ENCODE results near the gene IMPDH1. TPM values are rescaled to one million over a fixed set of nuclear protein-coding genes. Genes with fewer than 3 reads are reported as not detected.

Gene IMPDH1
- total and polyA plus RNA-seq, 9 of the 15 experiments (the other 6 are each of a cell fraction or from before 2014, with no cell fraction given), result 0.80 to 118 (median 64.3) TPM

GRCh38 chr7:128409596-128410450 is at the start of gene IMPDH1 (continued):
- no peak for TF ChIP-seq ZSCAN32 (CRISPR knock-in tag; IDR thresholded peaks at IDR 0.05)
- peak; percentile 58 for TF ChIP-seq CREB1 (IDR thresholded peaks at IDR 0.05)
- no peak; the same call in 1 of the 2 replicates for TF ChIP-seq CREB1 (CRISPR knock-in tag; IDR thresholded peaks at IDR 0.05)
- TF ChIP-seq GTF2B (IDR thresholded peaks at IDR 0.05; ENCODE audit: extremely low read depth, insufficient read length), result no peak
- TF ChIP-seq RAD21 (CRISPR knock-in tag; conservative IDR thresholded peaks at IDR 0.05 in 1 of 2, IDR thresholded peaks at IDR 0.05 in 1 of 2), result peak in 1 of 2 experiments; percentile 2; a peak in 1 of 4 replicates
- TF ChIP-seq E2F6 (IDR thresholded peaks at IDR 0.05; ENCODE audit: borderline replicate concordance in 1 of 2, extremely low read depth in 1 of 2, insufficient read depth in 1 of 2, insufficient read length in 1 of 2, low read depth in 1 of 2, low read length in 1 of 2, poor library complexity in 1 of 2, severe bottlenecking in 1 of 2), result peak; percentile 61 to 65
- TF ChIP-seq ZKSCAN3 (CRISPR knock-in tag; IDR thresholded peaks at IDR 0.05), result no peak
- TF ChIP-seq BCL6 (CRISPR knock-in tag; IDR thresholded peaks at IDR 0.05), result no peak
- peak; percentile 60 for TF ChIP-seq MAX (CRISPR knock-in tag; IDR thresholded peaks at IDR 0.05)
- no peak for TF ChIP-seq NR2C2 (CRISPR knock-in tag; IDR thresholded peaks at IDR 0.05)
- peak; percentile 62; the same call in 1 of the 2 replicates for TF ChIP-seq NR2C2 (tag; IDR thresholded peaks at IDR 0.05)
- TF ChIP-seq NRF1 (conservative IDR thresholded peaks at IDR 0.05 in 1 of 2, IDR thresholded peaks at IDR 0.05 in 1 of 2), result peak; percentile 71 to 75; a peak in 3 of 4 replicates
- TF ChIP-seq ARID4B (CRISPR knock-in tag; IDR thresholded peaks at IDR 0.05), result peak; percentile 63; the same call in 1 of the 2 replicates
- no peak for TF ChIP-seq ZNF644 (tag; IDR thresholded peaks at IDR 0.05; ENCODE audit: low read depth)
- peak; percentile 10; the same call in 1 of the 2 replicates for TF ChIP-seq EGR1 (conservative IDR thresholded peaks at IDR 0.05)
- no peak for TF ChIP-seq KLF10 (CRISPR knock-in tag; IDR thresholded peaks at IDR 0.05)
- TF ChIP-seq CBX1 (IDR thresholded peaks at IDR 0.05; ENCODE audit: low read depth), result peak; percentile 73; the same call in 1 of the 2 replicates
- TF ChIP-seq ZNF740 (CRISPR knock-in tag; IDR thresholded peaks at IDR 0.05), result 0 out of 2 replicates have a peak, but pooled peaks have one; percentile 52
- no peak for TF ChIP-seq ZNF740 (tag; IDR thresholded peaks at IDR 0.05)
